Uterus (tissue), 4 donors: ENCODE data around the gene FANCD2. TPM values are rescaled to one million over a fixed set of nuclear protein-coding genes. Genes with fewer than 3 reads are reported as not detected.
"Not testable (repeated sequence)": the region's sequence is repeated elsewhere in the genome, so short reads cannot be mapped to it uniquely, and the experiment has no call there.

ENCODE experiments used
- DNase-seq, 2 donors: peaks; one replicate each; pipeline ENCODE4 v3.0.0-alpha.2; 2019 to 2020
- H3K27ac ChIP-seq, 2 donors: fragments of 200-600 bp; sonication (generic); 1 replicate in 1 of 2; 2 replicates in 1 of 2; pipeline ENCODE4 v1.5.1; 2016 to 2018
- H3K27me3 ChIP-seq, 2 donors: fragments of 200-600 bp; sonication (generic); one replicate each; pipeline ENCODE4 v1.5.1; 2018 to 2019; ENCODE audit warnings: control low read depth in 1 of 2
- H3K36me3 ChIP-seq, 2 donors: fragments of 200-600 bp; sonication (generic); one replicate each; pipeline ENCODE4 v1.5.1; 2019; ENCODE audit warnings: control low read depth in 1 of 2
- H3K4me1 ChIP-seq, 2 donors: fragments of 200-600 bp; sonication (generic); one replicate each; pipeline ENCODE4 v1.5.1; 2018 to 2019; ENCODE audit warnings: control low read depth in 1 of 2
- H3K4me3 ChIP-seq, 2 donors: fragments of 200-600 bp; sonication (generic); 1 replicate in 1 of 2; 2 replicates in 1 of 2; pipeline ENCODE4 v1.5.1; 2018 to 2019; ENCODE audit warnings: mild to moderate bottlenecking in 1 of 2
- H3K9me3 ChIP-seq, 2 donors: fragments of 200-600 bp; sonication (generic); one replicate each; pipeline ENCODE4 v1.5.1; 2019; ENCODE audit warnings: control low read depth in 1 of 2
- CTCF ChIP-seq, 4 experiments: fragments of 200-600 bp in 2 of 4; fragments of 450-650 bp in 2 of 4; sonication (generic) in 2 of 4; IDR thresholded peaks; one replicate each; pipeline ENCODE4 v1.5.1; 2016 to 2019; ENCODE audit warnings: antibody characterized with exemption in 4 of 4, mild to moderate bottlenecking in 2 of 4, moderate library complexity in 1 of 4
- POLR2A ChIP-seq, 2 donors: fragments of 450-650 bp; IDR thresholded peaks; one replicate each; pipeline ENCODE4 v1.6.1; 2016; ENCODE audit warnings: antibody characterized with exemption in 2 of 2, mild to moderate bottlenecking in 1 of 2, moderate library complexity in 1 of 2
- intact Hi-C: fragments of 100-400 bp; cut with DNase I; formaldehyde crosslinking; loops from one replicate; pipeline ENCODE4 v1.15.1; 2023; ENCODE audit warnings: low total_unique reads
- total RNA-seq, 4 donors: library from RNA; depleted of rRNA in 3 of 4; stranded (reverse); fragments of >200 nt in 3 of 4; gene quantifications; one replicate each; pipeline versions ENCODE4 v1.1.0 to v1.2.4, GENCODE V29; 2014 to 2023
- donor health status: DM: yes; HTN: yes; CAD: no.

The FANCD2 gene
- total RNA-seq, 4 donors from 2014 or later, result 3.0 to 17.7 (median 3.6) TPM; not detected in 1

DNA sequence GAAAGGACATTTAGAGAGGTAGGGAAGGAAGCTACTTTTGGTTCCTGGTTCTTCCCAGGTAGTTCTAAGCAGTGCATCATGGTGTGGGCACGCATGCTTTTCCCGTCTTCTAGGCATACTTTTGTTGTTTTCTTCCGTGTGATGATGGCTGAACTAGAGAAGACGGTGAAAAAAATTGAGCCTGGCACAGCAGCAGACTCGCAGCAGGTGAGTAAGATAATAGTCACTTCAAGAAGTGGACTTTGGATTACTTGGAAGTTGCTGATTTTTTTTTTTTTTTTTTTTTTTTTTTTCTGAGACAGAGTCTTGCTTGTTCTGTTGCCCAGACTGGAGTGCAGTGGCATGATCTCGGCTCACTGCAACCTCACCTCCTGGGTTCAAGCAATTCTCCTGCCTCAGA is 63.9 kb downstream of the FANCD2 start:
- H3K4me3 ChIP-seq, result no peak overlapping the region
- no peaks in the 10 kb centered on the region for H3K36me3 ChIP-seq
- no peak overlapping the region for H3K27ac ChIP-seq
- DNase-seq, result no peak
- no peaks in the 10 kb centered on the region for H3K27me3 ChIP-seq
- H3K4me1 ChIP-seq, result no peaks in the 10 kb centered on the region
- TF ChIP-seq CTCF (IDR thresholded peaks at IDR 0.05) (no peak), POLR2A (IDR thresholded peaks at IDR 0.05) (no peak)
- no peaks in the 10 kb centered on the region for H3K9me3 ChIP-seq
- intact Hi-C loops, result no loop called here

DNA sequence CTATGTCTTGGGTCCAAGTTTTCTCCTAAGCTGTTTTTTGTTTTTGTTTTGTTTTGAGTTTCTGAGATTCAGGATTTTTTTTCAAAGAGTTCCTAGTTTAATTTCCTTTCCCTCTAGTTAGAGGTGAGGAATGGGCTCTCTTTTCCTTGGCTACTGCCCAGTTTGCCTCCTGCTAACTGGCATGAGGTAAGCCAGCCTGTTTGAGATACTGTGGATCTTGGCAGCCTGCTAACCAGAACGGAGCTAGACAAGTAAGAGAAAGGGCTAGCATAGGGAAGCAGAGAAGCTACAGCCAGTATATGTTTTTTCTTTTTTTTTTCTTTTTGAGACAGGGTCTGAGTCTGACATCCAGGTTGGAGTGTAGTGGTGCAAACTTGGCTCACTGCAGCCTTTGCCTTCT is 64.5 kb downstream of the FANCD2 start:
- H3K36me3 ChIP-seq, H3K27me3 ChIP-seq, H3K4me1 ChIP-seq, H3K4me3 ChIP-seq, intact Hi-C loops, H3K27ac ChIP-seq, DNase-seq, H3K9me3 ChIP-seq: not testable (repeated sequence)

- intact Hi-C loops, DNase-seq, H3K27me3 ChIP-seq: not testable (repeated sequence)
Observed at GRCh38 chr3:10091387-10091786, 65.2 kb downstream of the FANCD2 start.

GRCh38 chr3:10093678-10094077 is 67.4 kb downstream of the FANCD2 start:
- H3K4me1 ChIP-seq, result no peaks in the 10 kb centered on the region
- H3K36me3 ChIP-seq, result no peaks in the 10 kb centered on the region
- no peak for DNase-seq
- no peaks in the 10 kb centered on the region for H3K9me3 ChIP-seq
- no peaks in the 10 kb centered on the region for H3K27me3 ChIP-seq
- no peak overlapping the region for H3K4me3 ChIP-seq
- no peak overlapping the region for H3K27ac ChIP-seq
- intact Hi-C loops, result no loop called here
- no peak for TF ChIP-seq POLR2A (IDR thresholded peaks at IDR 0.05)
- TF ChIP-seq CTCF (IDR thresholded peaks at IDR 0.05), result no peak

More at GRCh38 chr3:10091387-10091786, 65.2 kb downstream of the FANCD2 start:
- not testable (repeated sequence) for H3K27ac ChIP-seq, H3K36me3 ChIP-seq, H3K4me1 ChIP-seq, H3K4me3 ChIP-seq, H3K9me3 ChIP-seq

GRCh38 chr3:10099041-10099440 is 72.8 kb downstream of the FANCD2 start:
- H3K4me1 ChIP-seq, result no peaks in the 10 kb centered on the region
- H3K36me3 ChIP-seq, result no peaks in the 10 kb centered on the region
- H3K9me3 ChIP-seq, result no peaks in the 10 kb centered on the region
- intact Hi-C loops, result no loop called here
- TF ChIP-seq CTCF (IDR thresholded peaks at IDR 0.05), result no peak
- no peak for TF ChIP-seq POLR2A (IDR thresholded peaks at IDR 0.05)
- H3K27ac ChIP-seq, result no peak overlapping the region
- DNase-seq, result no peak
- no peak overlapping the region for H3K4me3 ChIP-seq
- no peaks in the 10 kb centered on the region for H3K27me3 ChIP-seq

GRCh38 chr3:10106919-10107318 is 80.7 kb downstream of the FANCD2 start:
- no peaks in the 10 kb centered on the region for H3K4me1 ChIP-seq
- intact Hi-C loops, result no loop called here
- no peak overlapping the region for H3K27ac ChIP-seq
- no peak overlapping the region for H3K4me3 ChIP-seq
- no peaks in the 10 kb centered on the region for H3K9me3 ChIP-seq
- H3K36me3 ChIP-seq, result no peaks in the 10 kb centered on the region
- H3K27me3 ChIP-seq, result no peaks in the 10 kb centered on the region
- TF ChIP-seq CTCF (IDR thresholded peaks at IDR 0.05) (no peak), POLR2A (IDR thresholded peaks at IDR 0.05) (no peak)
- no peak for DNase-seq
